HG03558 (cell line): Measurements from ENCODE around the gene HTT.

Source experiments
- ATAC-seq: cut with Tn5 transposase; IDR thresholded peaks from one replicate; pipeline ENCODE4 v1.9.1; 2021; ENCODE audit warnings: moderate number of reproducible peaks; ENCODE audit not compliant: unreplicated experiment; ENCODE audit errors: extremely low read depth

The HTT gene

DNA sequence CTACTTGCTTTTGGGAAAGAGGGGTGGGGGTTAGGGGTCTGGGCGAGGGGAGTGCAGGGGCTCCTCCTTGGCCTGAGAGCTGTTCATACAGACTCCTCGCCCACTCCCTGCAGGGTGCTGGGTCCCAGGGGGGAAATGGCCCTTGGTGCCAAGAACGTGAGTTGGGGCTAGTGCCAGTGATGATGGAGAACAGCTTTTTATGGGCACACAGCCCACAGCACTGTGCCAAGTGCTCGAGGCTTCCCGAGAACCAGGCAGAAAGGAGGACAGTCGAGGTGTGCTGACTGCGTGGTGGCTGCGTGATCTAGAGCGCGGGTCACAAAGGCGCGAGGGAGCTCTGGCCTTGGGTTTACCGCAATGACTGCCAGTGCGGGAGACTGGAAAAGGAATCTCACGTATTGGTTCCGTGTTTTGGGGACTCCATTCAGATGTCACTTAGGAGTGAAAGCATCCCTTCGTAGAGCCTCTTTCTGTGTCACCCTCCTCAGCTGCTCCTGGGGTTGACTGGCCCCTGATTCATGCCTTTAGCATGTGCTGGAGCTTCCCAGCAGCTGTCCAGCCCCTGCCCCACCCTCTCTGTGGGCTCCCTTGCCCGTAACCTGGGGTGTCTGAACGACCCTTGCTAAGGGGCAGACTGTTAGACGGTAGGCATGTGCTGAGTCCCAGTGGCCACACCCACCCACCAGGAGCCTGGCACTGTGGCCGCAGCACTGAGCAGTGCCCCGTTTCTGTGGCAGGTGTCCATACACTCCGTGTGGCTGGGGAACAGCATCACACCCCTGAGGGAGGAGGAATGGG is 153.6 kb downstream of the HTT start:
- ATAC-seq = no peak

DNA sequence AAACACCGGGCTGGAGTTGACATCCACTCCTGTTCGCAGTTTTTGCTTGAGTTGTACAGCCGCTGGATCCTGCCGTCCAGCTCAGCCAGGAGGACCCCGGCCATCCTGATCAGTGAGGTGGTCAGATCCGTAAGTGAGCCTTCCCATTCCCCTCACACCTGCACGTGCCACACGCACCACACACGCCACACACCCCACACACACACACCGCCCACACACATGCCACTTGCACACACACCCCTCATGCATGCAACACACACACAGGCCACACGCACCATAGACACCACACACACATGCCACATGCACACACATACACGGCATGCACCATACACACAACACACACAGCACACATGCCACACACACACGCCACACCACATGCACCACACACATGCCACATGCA is 154.4 kb downstream of the HTT start:
- no peak for ATAC-seq

DNA sequence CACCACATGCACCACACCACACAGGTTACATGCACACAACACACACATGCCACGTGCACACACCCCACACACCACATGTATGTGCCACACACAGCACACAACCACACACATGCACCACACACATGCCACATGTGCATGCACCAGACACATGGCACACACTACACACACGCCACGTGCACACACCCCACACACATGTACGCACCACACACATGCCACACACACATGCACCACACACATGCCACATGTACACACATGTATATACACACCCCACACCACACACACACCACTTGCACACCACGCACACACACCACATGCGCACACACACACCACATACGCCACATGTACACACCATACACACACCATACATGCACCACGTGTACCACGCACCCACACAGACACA is 154.8 kb downstream of the HTT start:
- ATAC-seq = no peak

DNA sequence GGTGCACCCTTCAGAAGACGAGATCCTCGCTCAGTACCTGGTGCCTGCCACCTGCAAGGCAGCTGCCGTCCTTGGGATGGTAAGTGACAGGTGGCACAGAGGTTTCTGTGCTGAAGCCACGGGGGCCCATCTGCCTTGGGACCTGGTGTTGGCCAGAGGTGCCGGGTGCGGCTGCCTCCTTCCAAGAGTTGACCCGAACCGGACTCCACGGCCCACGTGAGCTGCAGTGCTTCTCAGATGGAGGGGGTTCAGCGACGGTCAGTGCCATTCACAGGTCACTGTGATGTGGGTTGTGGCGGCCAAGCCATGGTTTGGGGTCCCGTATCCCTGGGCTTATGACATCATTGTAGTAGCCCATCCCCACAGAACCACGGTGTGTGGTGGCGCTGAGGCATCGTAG is 155.5 kb downstream of the HTT start:
- no peak for ATAC-seq

DNA sequence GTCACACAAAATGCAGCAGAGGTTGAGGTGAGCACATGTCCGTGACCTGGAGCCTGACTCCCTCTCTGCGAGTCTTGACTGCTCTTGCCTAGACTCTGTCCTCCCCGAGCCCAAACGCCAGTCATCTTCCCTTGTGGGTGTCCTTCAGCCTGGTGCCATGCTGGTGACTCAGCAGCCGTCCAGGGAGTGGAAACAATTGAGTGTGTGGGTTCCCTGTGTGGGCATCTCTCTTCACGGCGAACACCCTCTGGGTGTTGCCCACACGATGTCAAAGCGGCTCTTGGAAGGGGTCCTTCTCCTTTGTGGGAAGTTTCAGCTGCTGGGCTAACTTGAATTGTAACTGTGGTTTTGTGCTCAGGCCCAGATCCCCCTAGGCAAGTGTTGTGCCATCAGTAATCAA is 157.0 kb downstream of the HTT start:
- no peak for ATAC-seq

DNA sequence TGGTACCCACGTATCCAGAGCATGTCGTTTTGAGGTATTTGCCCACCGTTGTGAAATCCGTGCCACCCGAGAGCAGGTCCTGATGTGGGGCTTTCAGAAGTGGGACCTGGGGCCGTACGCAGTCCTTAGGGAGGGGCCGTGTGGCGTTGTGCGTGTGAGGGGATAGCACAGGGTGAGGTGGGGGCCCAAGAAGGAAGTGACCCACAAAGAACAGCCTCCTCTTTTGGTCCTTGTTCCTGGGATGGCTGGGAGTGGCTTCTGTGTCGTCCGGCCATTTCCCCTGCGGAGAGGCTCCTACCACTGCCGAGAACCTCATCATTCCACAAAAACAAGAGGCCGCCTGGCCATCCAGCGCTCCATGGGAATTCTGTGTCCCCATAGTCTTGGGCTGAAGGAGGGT is 157.5 kb downstream of the HTT start:
- no peak for ATAC-seq

DNA sequence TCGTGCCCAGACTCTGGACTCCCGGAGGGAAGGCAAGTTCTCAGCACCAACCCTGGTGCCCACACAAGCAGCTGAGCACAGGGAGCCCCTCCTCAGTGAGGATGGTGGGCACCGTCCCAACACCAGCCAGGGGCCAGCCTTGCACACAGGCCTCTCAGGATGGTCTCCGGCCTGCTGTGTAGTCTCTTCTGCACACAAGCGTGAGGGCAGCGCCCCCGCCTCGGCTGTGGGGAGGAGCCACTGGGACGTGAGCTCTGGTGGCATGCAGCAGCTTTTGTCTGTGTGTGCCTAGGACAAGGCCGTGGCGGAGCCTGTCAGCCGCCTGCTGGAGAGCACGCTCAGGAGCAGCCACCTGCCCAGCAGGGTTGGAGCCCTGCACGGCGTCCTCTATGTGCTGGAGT is 158.4 kb downstream of the HTT start:
- no peak for ATAC-seq

DNA sequence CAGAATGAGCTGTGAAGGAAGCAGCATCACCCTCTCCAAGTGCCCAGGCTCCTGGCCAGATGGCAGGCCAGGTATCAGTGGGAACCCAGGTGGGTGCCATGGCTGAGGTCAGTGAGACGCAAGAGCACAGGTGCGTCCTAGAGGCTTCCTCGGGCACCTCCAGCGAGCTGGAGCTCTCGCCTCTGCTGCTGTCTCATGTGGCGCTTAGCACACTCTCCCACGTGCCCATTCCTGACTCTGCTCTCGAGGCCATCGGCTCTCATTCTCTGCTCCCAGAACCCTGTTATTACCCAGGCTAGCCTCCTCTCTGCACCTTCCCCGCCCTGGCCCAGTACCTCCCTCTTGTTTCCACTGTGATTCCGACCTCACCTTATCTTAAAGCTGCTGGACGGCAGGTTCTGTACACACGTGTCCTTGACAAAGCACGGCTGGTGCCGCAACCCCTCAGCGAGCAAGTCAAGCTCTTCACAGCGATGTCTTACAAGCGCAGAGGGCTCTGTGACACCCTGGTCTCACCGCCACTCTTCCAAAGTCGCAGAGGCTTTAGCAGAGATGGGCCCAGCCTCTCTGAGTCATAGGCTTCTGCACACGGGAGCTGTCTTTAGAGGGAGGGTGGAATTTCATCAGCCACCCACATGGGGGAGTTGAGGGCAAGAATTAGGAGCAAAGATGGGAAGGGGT is 159.1 kb downstream of the HTT start:
- no peak for ATAC-seq

DNA sequence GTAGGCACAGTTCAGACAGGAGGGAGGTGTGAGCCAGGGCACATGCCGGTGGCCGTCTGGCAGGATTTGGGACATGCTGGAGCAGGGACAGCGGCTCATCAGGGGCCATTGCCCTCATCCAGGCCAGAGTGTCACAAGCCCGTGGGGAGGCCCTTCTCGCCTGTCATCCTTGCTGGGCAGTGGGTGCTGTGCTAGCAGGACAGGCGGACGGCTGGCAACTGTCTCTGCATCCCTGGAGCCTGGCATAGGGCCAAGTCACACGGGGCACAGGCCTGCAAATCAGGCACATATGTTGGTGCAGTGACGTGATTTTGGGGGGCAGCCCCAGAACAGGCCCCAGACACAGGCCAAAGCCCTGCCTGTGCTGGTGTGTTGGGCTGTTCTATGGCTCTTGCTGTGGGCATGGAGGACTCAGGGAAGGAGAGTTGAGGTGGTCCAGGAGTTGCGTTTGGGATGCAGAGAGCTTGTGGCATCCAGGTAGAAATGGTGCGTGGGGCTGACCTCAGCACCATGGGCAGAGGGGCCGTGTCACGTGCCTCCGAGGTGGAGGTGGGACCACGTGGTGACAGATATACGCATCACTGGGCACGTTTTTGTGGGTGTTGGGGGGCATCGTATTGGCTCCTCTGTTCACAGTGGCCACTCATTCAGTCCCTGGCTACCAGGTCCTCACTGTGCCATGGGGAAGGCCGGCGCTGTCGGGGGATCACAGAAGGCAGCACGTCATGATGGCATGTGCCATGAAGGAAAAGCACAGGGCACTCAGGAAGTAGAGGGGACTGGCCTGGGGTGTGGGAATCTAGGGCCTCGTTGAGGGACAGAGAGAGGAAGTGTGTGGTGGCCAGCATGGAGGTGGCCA is 159.9 kb downstream of the HTT start:
- no peak for ATAC-seq

DNA sequence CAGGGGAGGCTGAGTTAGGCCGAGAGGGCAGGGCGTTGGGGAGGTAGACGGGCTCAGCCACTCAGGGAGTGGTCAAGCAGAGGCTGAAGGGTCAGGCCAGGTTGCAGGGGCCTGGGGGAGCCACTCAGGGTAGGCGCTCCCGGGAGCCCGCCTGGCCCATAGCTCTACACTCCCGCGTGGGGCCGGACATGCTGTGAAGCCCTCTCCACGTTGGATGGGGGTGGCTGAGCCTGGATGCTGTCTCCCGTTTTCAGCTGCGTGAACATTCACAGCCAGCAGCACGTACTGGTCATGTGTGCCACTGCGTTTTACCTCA is 160.5 kb downstream of the HTT start:
- no peak for ATAC-seq

DNA sequence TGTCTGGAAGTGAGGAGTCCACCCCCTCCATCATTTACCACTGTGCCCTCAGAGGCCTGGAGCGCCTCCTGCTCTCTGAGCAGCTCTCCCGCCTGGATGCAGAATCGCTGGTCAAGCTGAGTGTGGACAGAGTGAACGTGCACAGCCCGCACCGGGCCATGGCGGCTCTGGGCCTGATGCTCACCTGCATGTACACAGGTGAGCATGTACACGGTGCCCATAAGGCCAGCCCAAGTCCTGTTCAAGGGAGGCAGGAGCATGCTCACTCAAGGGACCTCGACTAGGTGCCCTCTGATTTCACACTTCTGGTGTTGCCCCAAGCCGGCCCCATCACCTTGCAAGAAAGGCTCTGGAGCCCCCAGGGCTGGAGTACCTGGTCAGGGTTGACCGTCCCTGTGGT is 161.1 kb downstream of the HTT start:
- no peak for ATAC-seq

DNA sequence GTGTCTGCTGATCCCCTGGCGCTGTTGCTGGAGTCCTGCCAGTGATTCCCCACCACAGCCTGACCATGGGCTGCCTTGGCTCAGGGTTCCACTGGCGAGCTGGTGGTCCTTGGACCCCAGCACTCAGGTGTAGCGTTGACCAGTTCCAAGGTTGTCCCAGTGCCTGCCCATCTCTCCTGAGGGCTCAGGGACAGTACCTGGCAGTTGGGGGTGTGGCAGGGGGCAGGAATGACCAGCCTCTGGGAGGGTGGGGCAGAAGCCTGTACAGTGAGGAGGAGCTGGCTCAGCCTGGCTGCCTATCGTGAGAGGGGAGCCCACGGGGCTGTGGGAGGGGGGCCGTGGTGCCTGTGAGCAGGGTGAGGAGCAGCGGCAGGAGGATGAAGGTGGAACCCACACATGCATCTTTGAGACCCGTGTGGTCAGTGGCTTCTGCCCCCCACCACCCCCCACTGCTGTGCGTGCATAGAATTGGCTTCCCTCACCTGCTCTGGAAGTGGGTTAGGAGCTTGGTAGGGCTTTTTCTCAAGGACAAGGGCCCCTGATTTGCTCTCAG is 161.9 kb downstream of the HTT start:
- no peak for ATAC-seq

DNA sequence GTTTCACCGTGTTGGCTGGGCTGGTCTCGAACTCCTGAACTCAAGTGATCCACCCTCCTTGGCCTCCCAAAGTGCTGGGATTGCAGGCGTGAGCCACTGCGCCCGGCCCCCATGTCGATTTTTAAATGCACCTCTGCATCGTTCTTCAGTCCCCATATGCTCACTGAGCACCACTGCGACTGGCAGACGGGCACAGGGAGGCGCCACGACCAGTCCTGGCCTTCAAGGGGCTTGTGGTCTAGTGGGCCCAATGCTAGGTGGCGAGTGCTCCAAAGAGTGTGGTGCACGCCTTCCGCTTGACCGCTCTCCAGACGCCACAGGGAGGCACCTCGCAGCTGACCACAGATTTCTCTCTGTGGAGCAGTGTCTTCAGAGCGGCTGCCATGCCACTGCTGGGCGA is 162.8 kb downstream of the HTT start:
- ATAC-seq = no peak

DNA sequence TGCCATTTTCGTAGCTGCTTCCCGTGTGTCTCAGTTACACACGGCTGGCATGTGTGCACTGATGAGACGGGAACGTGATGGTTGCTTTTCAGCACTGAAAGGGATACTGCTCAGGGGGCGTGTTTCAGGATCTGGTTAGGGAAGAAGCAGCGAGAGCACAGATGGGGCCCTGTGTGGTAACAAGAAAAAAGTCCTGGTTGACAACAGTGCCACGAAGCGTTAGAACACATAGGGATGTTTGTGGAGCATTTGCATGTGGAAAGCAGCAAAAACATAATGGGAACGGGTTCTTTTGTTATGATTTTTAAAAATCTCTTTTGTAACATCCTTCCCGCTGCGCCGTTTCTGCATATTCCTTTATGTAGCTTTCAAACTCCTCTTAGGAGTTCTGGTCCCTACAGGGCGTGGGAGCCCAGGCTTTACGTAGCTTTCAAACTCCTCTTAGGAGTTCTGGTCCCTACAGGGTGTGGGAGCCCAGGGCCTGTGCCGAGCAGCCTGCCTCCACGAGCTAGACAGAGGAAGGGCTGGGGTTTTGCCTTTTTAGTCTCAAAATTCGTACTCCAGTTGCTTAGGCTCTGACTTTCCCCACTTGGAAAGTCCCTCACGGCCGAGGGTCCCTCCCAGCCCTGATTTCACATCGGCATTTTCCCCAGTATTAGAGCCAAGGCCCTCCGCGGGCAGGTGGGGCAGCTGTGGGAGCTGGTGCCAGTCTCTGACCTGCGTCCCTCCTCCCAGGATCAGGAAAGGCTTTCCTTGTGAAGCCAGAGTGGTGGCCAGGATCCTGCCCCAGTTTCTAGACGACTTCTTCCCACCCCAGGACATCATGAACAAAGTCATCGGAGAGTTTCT is 163.5 kb downstream of the HTT start:
- ATAC-seq = no peak

DNA sequence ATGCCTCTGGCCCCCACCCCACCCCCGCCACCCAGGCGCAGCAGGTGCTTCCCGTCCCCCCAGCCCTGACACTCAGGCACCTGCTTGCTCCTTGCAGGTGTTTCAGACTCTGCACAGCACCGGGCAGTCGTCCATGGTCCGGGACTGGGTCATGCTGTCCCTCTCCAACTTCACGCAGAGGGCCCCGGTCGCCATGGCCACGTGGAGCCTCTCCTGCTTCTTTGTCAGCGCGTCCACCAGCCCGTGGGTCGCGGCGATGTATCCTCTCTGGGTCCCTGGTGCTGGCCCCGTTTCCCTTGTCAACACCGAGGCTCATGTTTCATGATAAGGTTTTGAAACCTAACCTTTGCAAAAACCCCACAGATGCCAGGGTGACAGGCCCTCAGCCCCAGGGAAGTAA is 164.2 kb downstream of the HTT start:
- no peak for ATAC-seq

DNA sequence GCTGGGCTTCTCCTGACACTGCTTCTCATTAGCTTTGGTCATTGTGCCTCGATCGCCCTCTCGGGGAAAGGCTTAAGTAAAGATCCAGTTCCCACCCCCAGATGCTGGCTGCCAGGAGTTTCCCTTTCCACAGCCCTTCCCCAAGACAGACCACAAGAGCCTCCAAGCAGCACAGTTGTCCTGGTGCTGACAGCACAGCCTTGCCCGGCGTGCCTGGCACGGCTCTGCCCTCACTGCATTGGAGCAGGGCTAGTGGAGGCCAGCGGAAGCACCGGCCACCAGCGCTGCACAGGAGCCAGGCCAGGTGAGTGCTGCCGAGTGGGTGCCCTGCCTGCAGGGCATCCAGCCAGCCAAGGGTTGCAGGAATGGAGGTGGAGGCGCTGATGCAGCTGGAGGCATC is 164.8 kb downstream of the HTT start:
- ATAC-seq = no peak

DNA sequence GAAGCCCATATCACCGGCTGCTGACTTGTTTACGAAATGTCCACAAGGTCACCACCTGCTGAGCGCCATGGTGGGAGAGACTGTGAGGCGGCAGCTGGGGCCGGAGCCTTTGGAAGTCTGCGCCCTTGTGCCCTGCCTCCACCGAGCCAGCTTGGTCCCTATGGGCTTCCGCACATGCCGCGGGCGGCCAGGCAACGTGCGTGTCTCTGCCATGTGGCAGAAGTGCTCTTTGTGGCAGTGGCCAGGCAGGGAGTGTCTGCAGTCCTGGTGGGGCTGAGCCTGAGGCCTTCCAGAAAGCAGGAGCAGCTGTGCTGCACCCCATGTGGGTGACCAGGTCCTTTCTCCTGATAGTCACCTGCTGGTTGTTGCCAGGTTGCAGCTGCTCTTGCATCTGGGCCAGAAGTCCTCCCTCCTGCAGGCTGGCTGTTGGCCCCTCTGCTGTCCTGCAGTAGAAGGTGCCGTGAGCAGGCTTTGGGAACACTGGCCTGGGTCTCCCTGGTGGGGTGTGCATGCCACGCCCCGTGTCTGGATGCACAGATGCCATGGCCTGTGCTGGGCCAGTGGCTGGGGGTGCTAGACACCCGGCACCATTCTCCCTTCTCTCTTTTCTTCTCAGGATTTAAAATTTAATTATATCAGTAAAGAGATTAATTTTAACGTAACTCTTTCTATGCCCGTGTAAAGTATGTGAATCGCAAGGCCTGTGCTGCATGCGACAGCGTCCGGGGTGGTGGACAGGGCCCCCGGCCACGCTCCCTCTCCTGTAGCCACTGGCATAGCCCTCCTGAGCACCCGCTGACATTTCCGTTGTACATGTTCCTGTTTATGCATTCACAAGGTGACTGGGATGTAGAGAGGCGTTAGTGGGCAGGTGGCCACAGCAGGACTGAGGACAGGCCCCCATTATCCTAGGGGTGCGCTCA is 165.8 kb downstream of the HTT start:
- no peak for ATAC-seq

DNA sequence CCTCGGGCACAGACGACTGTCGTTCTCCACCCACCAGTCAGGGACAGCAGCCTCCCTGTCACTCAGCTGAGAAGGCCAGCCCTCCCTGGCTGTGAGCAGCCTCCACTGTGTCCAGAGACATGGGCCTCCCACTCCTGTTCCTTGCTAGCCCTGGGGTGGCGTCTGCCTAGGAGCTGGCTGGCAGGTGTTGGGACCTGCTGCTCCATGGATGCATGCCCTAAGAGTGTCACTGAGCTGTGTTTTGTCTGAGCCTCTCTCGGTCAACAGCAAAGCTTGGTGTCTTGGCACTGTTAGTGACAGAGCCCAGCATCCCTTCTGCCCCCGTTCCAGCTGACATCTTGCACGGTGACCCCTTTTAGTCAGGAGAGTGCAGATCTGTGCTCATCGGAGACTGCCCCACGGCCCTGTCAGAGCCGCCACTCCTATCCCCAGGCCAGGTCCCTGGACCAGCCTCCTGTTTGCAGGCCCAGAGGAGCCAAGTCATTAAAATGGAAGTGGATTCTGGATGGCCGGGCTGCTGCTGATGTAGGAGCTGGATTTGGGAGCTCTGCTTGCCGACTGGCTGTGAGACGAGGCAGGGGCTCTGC is 166.5 kb downstream of the HTT start:
- ATAC-seq = no peak
